Astrocyte (in vitro differentiated cells and primary cell): ENCODE measurements around the gene SLC25A30.

Experiments used
- CTCF ChIP-seq: IDR thresholded peaks from 2 replicates; pipeline ENCODE4 v1.5.1; 2011; ENCODE audit warnings: low read depth, mild to moderate bottlenecking, inconsistent platforms, low read length, moderate library complexity; ENCODE audit not compliant: insufficient read depth
- EZH2 ChIP-seq: IDR thresholded peaks from 2 replicates; pipeline ENCODE4 v1.6.1; 2012; ENCODE audit warnings: mild to moderate bottlenecking, low read length, inconsistent platforms; ENCODE audit not compliant: insufficient read depth

GRCh38 chr13:45367358-45367757 is 50.8 kb downstream of the SLC25A30 start:
- TF ChIP-seq CTCF (no peak), EZH2 (no peak)
